Lower leg skin (tissue), 4 donors: ENCODE measurements around the gene PAX4. TPM values are rescaled to one million over a fixed set of nuclear protein-coding genes. Genes with fewer than 3 reads are reported as not detected.
"Not testable (repeated sequence)": the region's sequence is repeated elsewhere in the genome, so short reads cannot be mapped to it uniquely, and the experiment has no call there.

Experiments used
- DNase-seq, 2 donors: peaks; one replicate each; pipeline ENCODE4 v3.0.0-alpha.2; 2019; ENCODE audit warnings: low spot score in 2 of 2
- H3K4me3 ChIP-seq: fragments of 200-600 bp; sonication (generic); 2 replicates; pipeline ENCODE4 v1.5.1; 2017; ENCODE audit warnings: mild to moderate bottlenecking, low read depth; ENCODE audit not compliant: poor library complexity, severe bottlenecking
- POLR2A ChIP-seq, 2 donors: fragments of 450-650 bp; IDR thresholded peaks; one replicate each; pipeline ENCODE4 v1.6.1; 2016 to 2017; ENCODE audit warnings: antibody characterized with exemption in 2 of 2, mild to moderate bottlenecking in 1 of 2, moderate library complexity in 1 of 2
- WGBS, 2 donors: methylation state at CpG; one replicate each; pipeline ENCODE4 v1.1.5; 2018; 5-methylcytosine and 5-hydroxymethylcytosine counted together
- intact Hi-C: fragments of 100-400 bp; cut with DNase I; formaldehyde crosslinking; loops from one replicate; pipeline ENCODE4 v1.15.0; 2023; ENCODE audit warnings: low total_unique reads
- total RNA-seq, 4 donors: library from RNA; depleted of rRNA; stranded (reverse); fragments of >200 nt; gene quantifications; one replicate each; pipeline ENCODE4 v1.1.0, GENCODE V29; 2016
- TF ChIP-seq, protein P1 (sequence below), 3 donors: fragments of 450-650 bp; IDR thresholded peaks; one replicate each; pipeline ENCODE4 v1.5.1; 2016; ENCODE audit warnings: antibody characterized with exemption in 3 of 3, mild to moderate bottlenecking in 3 of 3, moderate library complexity in 2 of 3

The PAX4 gene
- total RNA-seq, 4 donors from 2014 or later: not detected

DNA sequence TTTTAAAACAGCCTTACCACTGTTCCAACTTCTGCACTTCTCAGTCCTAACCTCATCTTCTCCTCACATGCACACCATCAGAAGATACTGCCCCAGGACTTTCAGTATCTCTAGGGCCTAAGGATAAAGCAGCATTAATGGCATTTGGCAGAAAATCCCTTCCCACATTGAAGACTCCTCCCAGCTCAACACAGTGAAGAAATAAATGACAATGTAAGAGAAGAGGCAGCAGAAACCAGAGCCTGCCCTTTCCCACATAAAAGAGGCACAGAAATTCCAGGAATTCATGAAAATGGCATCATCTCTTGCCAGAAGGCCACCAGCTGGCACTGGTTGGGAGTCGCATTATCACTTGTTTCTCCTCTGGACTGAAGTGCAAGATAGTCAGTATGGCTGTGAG is 36.2 kb downstream of the PAX4 start:
- no peak for TF ChIP-seq POLR2A (IDR thresholded peaks at IDR 0.05)
- TF ChIP-seq, protein P1, sequence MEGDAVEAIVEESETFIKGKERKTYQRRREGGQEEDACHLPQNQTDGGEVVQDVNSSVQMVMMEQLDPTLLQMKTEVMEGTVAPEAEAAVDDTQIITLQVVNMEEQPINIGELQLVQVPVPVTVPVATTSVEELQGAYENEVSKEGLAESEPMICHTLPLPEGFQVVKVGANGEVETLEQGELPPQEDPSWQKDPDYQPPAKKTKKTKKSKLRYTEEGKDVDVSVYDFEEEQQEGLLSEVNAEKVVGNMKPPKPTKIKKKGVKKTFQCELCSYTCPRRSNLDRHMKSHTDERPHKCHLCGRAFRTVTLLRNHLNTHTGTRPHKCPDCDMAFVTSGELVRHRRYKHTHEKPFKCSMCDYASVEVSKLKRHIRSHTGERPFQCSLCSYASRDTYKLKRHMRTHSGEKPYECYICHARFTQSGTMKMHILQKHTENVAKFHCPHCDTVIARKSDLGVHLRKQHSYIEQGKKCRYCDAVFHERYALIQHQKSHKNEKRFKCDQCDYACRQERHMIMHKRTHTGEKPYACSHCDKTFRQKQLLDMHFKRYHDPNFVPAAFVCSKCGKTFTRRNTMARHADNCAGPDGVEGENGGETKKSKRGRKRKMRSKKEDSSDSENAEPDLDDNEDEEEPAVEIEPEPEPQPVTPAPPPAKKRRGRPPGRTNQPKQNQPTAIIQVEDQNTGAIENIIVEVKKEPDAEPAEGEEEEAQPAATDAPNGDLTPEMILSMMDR (IDR thresholded peaks at IDR 0.05): no peak
- intact Hi-C loops: no loop called here
- 75 to 100% methylated on average over 1 of the region's 1 CpG for WGBS, 2 donors
- H3K4me3 ChIP-seq: no peak overlapping the region
- DNase-seq: no peak

DNA sequence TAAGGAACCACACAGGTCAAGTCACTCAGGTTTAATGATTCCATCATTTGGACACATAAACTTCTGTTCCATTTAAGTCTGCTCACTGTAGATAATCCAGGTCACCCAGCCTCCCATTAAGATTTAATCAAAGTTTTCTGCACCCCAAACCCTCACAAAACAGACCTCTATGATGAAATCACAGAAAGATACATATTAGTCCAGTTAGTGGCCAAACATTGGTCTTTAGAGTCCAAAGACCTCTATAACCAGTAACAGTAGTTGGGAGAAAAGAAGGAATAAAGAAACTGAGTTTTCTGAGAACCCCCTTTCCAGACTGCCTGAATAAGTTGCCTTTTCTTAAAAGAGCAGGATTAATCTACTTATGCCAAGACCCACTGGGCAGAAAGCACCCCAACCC is 37.3 kb downstream of the PAX4 start:
- no peak for TF ChIP-seq POLR2A (IDR thresholded peaks at IDR 0.05)
- TF ChIP-seq, protein P1 (IDR thresholded peaks at IDR 0.05): no peak
- no peak overlapping the region for H3K4me3 ChIP-seq
- DNase-seq: no peak
- intact Hi-C loops: no loop called here

DNA sequence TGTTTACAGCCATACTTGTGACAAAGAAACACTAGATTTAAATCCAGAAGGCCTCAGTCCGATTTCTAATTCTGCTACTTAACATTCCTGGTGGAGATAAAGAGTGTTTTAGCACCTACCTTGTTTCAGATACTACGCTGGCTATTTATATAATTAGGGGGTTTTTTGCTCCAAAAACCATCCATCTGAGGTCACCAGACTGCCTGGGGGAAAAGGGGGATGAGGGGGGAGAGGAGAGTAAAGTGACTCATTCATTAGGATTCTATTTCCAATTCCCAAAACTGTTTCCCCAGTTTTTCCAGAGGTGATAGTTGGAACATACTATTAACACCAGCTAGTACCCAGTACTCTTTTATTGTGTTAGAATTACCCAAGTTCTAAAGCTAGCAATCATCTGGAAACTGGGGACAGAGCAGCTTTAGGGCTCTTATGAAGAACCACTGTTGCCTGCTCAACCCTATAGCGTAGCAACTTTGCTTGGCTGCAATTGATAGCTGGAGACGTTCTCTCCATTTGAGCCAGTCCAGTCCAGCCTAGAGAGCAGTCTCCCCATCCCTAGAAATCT is 39.1 kb downstream of the PAX4 start:
- intact Hi-C loops: no loop called here
- H3K4me3 ChIP-seq: no peak overlapping the region
- WGBS, 2 donors: 66 to 73% methylated on average over 4 of the region's 4 CpGs
- no peak for DNase-seq
- TF ChIP-seq POLR2A (IDR thresholded peaks at IDR 0.05): no peak
- TF ChIP-seq, protein P1 (IDR thresholded peaks at IDR 0.05): no peak

DNA sequence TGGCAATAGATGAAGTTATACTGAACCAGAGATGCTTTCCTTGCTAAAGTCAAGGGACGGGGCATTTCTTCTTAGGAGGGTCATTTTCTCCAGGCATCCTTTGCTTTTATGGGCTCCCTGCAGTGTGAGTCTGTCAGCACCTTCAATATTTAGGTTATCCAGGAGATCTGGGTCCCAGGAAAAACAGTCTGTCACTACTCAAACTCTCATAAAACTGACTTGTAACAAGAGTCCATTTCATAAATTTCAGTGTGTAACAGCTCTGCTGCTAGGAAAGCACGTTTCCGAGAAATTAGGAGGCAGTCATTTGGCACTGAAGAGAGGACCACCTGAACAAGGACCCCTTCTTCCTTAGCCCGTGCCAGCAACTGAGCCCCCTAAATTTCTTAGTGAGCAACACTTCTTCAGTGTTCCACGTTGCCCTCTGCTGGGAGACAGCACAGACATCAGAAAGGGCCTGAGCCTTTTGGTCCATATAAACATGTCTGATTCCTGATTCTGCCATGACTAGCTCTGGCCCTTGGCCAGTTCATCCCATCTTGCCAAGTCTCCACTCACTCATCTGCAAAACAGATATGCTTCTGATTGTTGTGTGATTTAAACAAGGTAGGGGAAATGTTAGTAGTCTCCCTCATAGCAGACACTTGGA is 39.8 kb downstream of the PAX4 start:
- no peak overlapping the region for H3K4me3 ChIP-seq
- TF ChIP-seq POLR2A (IDR thresholded peaks at IDR 0.05): no peak
- TF ChIP-seq, protein P1 (IDR thresholded peaks at IDR 0.05): no peak
- 77 to 79% methylated on average over 5 of the region's 5 CpGs for WGBS, 2 donors
- intact Hi-C loops: no loop called here
- no peak for DNase-seq

DNA sequence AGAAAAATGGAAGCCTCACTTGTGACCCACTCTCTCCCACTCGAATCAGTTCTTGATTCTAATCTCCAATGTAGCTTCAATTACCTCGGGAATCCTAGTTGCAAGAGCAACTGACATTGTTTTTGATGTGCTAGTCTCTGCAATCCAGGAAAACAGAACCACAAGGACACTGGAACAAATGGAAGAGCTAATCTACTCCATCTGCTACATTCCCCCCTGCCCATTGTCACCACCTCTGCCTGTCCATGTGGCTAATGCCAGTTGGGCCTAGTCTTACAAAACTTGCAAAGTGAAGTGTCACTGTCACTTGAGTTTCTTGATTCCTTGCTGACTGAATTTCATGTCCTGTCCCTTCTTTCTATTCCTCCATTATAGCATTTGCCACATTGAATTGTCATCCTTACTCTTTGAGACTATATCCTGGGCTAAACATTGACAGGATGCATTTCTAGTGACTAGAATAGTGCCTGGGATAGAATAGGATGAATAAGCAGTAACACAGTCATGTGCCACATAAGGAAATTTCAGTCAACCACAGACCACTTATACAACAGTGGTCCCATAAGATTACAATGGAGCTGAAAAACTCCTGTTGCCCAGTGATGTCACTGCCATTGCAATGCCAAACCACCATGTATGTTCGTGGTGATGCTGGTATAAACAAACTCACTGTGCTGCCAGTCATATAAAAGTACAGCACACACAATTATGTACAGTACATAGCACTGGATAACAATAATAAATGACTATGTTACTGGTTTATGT is 46.0 kb downstream of the PAX4 start:
- intact Hi-C loops: no loop called here
- no peak overlapping the region for H3K4me3 ChIP-seq
- WGBS, 2 donors: 74 to 82% methylated on average over 3 of the region's 3 CpGs
- TF ChIP-seq, protein P1 (IDR thresholded peaks at IDR 0.05): no peak
- TF ChIP-seq POLR2A (IDR thresholded peaks at IDR 0.05): no peak
- DNase-seq: no peak

DNA sequence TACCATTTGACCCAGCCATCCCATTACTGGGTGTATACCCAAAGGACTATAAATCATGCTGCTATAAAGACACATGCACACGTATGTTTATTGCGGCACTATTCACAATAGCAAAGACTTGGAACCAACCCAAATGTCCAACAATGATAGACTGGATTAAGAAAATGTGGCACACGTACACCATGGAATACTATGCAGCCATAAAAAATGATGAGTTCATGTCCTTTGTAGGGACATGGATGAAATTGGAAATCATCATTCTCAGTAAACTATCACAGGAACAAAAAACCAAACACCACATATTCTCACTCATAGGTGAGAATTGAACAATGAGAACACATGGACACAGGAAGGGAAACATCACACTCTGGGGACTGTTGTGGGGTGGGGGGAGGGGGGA is 49.9 kb downstream of the PAX4 start:
- WGBS, 2 donors: 100% methylated on average over 1 of the region's 3 CpGs
- intact Hi-C loops, H3K4me3 ChIP-seq, DNase-seq: not testable (repeated sequence)
